SU-DHL-6 (cell line): ENCODE measurements around the gene FGF7.

Experiments
- H2AFZ ChIP-seq: fragments of 200-600 bp; sonication (generic); 2 replicates; pipeline ENCODE4 v1.6.1; 2014; ENCODE audit warnings: low read depth, mild to moderate bottlenecking, moderate library complexity, mixed read lengths, antibody characterized with exemption, low read length; ENCODE audit not compliant: severe bottlenecking
- H3F3A ChIP-seq: fragments of 200-600 bp; shearing (Covaris generic); 2 replicates; pipeline ENCODE4 v1.6.0; 2016; ENCODE audit warnings: antibody characterized with exemption, mild to moderate bottlenecking; ENCODE audit not compliant: insufficient read depth
- H3K27ac ChIP-seq: fragments of 200-600 bp; sonication (generic); 2 replicates; pipeline ENCODE4 v1.5.1; 2016; ENCODE audit warnings: low read depth, mild to moderate bottlenecking, low read length, moderate library complexity, mixed read lengths
- H3K27me3 ChIP-seq: fragments of 200-600 bp; sonication (generic), shearing (Covaris generic); 2 replicates; pipeline ENCODE4 v1.6.0; 2014; ENCODE audit warnings: mild to moderate bottlenecking, low read length
- H3K36me3 ChIP-seq: fragments of 200-600 bp; sonication (generic); 2 replicates; pipeline ENCODE4 v1.6.1; 2014; ENCODE audit warnings: mild to moderate bottlenecking, low read length, mixed read lengths
- H3K4me2 ChIP-seq: fragments of 300-600, 200-600 bp; shearing (Covaris generic), sonication (generic); 2 replicates; pipeline ENCODE4 v1.6.0; 2014; ENCODE audit warnings: low read length, low read depth, mild to moderate bottlenecking; ENCODE audit not compliant: poor library complexity, severe bottlenecking
- H3K4me3 ChIP-seq: fragments of 200-600 bp; sonication (generic); 2 replicates; pipeline ENCODE4 v1.5.1; 2014; ENCODE audit warnings: antibody characterized with exemption, low read length, mild to moderate bottlenecking, mixed read lengths; ENCODE audit not compliant: insufficient read depth, poor library complexity, severe bottlenecking
- H3K79me2 ChIP-seq: fragments of 200-600 bp; sonication (generic); 2 replicates; pipeline ENCODE4 v1.6.1; 2014; ENCODE audit warnings: mild to moderate bottlenecking, low read length, moderate library complexity; ENCODE audit not compliant: insufficient read depth
- H3K9ac ChIP-seq: fragments of 200-600 bp; sonication (generic); 2 replicates; pipeline ENCODE4 v1.7.0; 2014; ENCODE audit warnings: mild to moderate bottlenecking, low read length
- H3K9me2 ChIP-seq: fragments of 200-600 bp; sonication (generic); replicated peaks from 2 replicates; pipeline ENCODE4 v1.6.1; 2014; ENCODE audit warnings: low read length; ENCODE audit not compliant: insufficient read depth
- H3K9me3 ChIP-seq: fragments of 200-600 bp; sonication (generic); 2 replicates; pipeline ENCODE4 v1.6.1; 2014; ENCODE audit warnings: low read length, mixed read lengths; ENCODE audit not compliant: insufficient read depth
- H4K20me1 ChIP-seq: fragments of 200-600 bp; sonication (generic); 2 replicates; pipeline ENCODE4 v1.6.1; 2014; ENCODE audit warnings: low read depth, mild to moderate bottlenecking, antibody characterized with exemption, low read length, moderate library complexity, mixed read lengths
- CTCF ChIP-seq: fragments of 200-600 bp; sonication (generic); IDR thresholded peaks from one replicate; pipeline ENCODE4 v1.5.1; 2017; ENCODE audit warnings: antibody characterized with exemption, mild to moderate bottlenecking, low read length, moderate library complexity; ENCODE audit not compliant: insufficient read depth, poor library complexity, severe bottlenecking
- EZH2phosphoT487 ChIP-seq: fragments of 200-600 bp; sonication (generic), shearing (Covaris generic); conservative IDR thresholded peaks from 2 replicates; pipeline ENCODE4 v1.6.1; 2018; ENCODE audit warnings: mild to moderate bottlenecking, antibody characterized with exemption, low read length, moderate library complexity, mixed read lengths

The FGF7 gene

GRCh38 chr15:49458145-49458544 lies 35.1 kb downstream of the FGF7 start:
- Histone ChIP-seq H4K20me1 (no peaks in the 10 kb centered on the region), H3K79me2 (no peaks in the 10 kb centered on the region), H3F3A (no peaks in the 10 kb centered on the region), H3K9me3 (no peaks in the 10 kb centered on the region), H3K4me2 (no peak overlapping the region), H3K36me3 (no peaks in the 10 kb centered on the region), H3K9ac (no peak overlapping the region), H3K27me3 (no peaks in the 10 kb centered on the region), H3K27ac (no peak overlapping the region), H3K4me3 (no peak overlapping the region), H2AFZ (no peak overlapping the region), H3K9me2 (no peaks in the 10 kb centered on the region)
- TF ChIP-seq EZH2phosphoT487 (no peak), CTCF (no peak)

- H3K9ac ChIP-seq = no peak overlapping the region
- TF ChIP-seq CTCF (no peak), EZH2phosphoT487 (no peak)
Observed at GRCh38 chr15:49460411-49460941, 37.4 kb downstream of the FGF7 start.

GRCh38 chr15:49462232-49462844 lies 39.3 kb downstream of the FGF7 start:
- no peak for TF ChIP-seq CTCF
- no peak for TF ChIP-seq EZH2phosphoT487
- no peak overlapping the region for H3K27ac ChIP-seq
- no peaks in the 10 kb centered on the region for H3F3A ChIP-seq
- no peak overlapping the region for H3K9ac ChIP-seq
- no peak overlapping the region for H2AFZ ChIP-seq
- H3K27me3 ChIP-seq = no peaks in the 10 kb centered on the region
- H3K9me2 ChIP-seq = no peaks in the 10 kb centered on the region
- H3K36me3 ChIP-seq = no peaks in the 10 kb centered on the region
- H3K79me2 ChIP-seq = no peaks in the 10 kb centered on the region
- H3K4me3 ChIP-seq = no peak overlapping the region
- no peak overlapping the region for H3K4me2 ChIP-seq
- no peaks in the 10 kb centered on the region for H3K9me3 ChIP-seq
- no peaks in the 10 kb centered on the region for H4K20me1 ChIP-seq

More at GRCh38 chr15:49460411-49460941, 37.4 kb downstream of the FGF7 start:
- H2AFZ ChIP-seq = no peak overlapping the region
- no peak overlapping the region for H3K27ac ChIP-seq
- no peak overlapping the region for H3K4me3 ChIP-seq
- H3K4me2 ChIP-seq = no peak overlapping the region
- H3K27me3 ChIP-seq = no peaks in the 10 kb centered on the region
- no peaks in the 10 kb centered on the region for H3K36me3 ChIP-seq
- H4K20me1 ChIP-seq = no peaks in the 10 kb centered on the region
- H3K79me2 ChIP-seq = no peaks in the 10 kb centered on the region
- H3K9me2 ChIP-seq = no peaks in the 10 kb centered on the region
- no peaks in the 10 kb centered on the region for H3K9me3 ChIP-seq
- H3F3A ChIP-seq = no peaks in the 10 kb centered on the region
